CD4-positive, alpha-beta T cell treated with Interleukin-15 for 4 hours (primary cell): Measurements from ENCODE around the gene HPCAL1.

ENCODE experiments used
- DNase-seq: peaks from one replicate; pipeline ENCODE4 v3.0.0-alpha.2; 2020; ENCODE audit warnings: low spot score

Gene HPCAL1

GRCh38 chr2:10426726-10427617 is 124.3 kb downstream of the HPCAL1 start:
- no peak for DNase-seq

GRCh38 chr2:10427618-10427949 is 124.9 kb downstream of the HPCAL1 start:
- DNase-seq = no peak

GRCh38 chr2:10428355-10428754 is 125.7 kb downstream of the HPCAL1 start:
- DNase-seq = no peak

- no peak for DNase-seq
Measured at GRCh38 chr2:10428924-10429323, 126.2 kb downstream of the HPCAL1 start.

- no peak for DNase-seq
Measured at GRCh38 chr2:10430886-10431622, 128.3 kb downstream of the HPCAL1 start.

GRCh38 chr2:10431797-10432196 is 129.1 kb downstream of the HPCAL1 start:
- DNase-seq = no peak

GRCh38 chr2:10432311-10433181 is 129.8 kb downstream of the HPCAL1 start:
- DNase-seq = no peak

- DNase-seq = no peak
Measured at GRCh38 chr2:10433264-10433946, 130.7 kb downstream of the HPCAL1 start.

- no peak for DNase-seq
Measured at GRCh38 chr2:10433947-10434885, 131.5 kb downstream of the HPCAL1 start.

- DNase-seq = peak; percentile 80
Measured at GRCh38 chr2:10434886-10435819, 132.4 kb downstream of the HPCAL1 start.

- no peak for DNase-seq
Measured at GRCh38 chr2:10435820-10436204, 133.1 kb downstream of the HPCAL1 start.

GRCh38 chr2:10436583-10437110 is 133.9 kb downstream of the HPCAL1 start:
- DNase-seq = no peak

GRCh38 chr2:10437806-10438205 is 135.1 kb downstream of the HPCAL1 start:
- no peak for DNase-seq

- no peak for DNase-seq
Measured at GRCh38 chr2:10438688-10439087, 136.0 kb downstream of the HPCAL1 start.

GRCh38 chr2:10439185-10439879 is 136.6 kb downstream of the HPCAL1 start:
- no peak for DNase-seq

- DNase-seq = no peak
Measured at GRCh38 chr2:10439971-10440370, 137.3 kb downstream of the HPCAL1 start.

- no peak for DNase-seq
Measured at GRCh38 chr2:10440736-10441135, 138.0 kb downstream of the HPCAL1 start.

- DNase-seq = no peak
Measured at GRCh38 chr2:10441948-10442347, 139.2 kb downstream of the HPCAL1 start.
